ENCODE results near the gene ADGRB2.
A peak's percentile ranks its signal among the peaks of the same experiment; 100 is the strongest.

GRCh38 chr1:31683997-31684396, 80.1 kb downstream of the ADGRB2 start:
- TF ChIP-seq CTCF (conservative IDR thresholded peaks at IDR 0.05; ENCODE audit: low read length) (peak; percentile 50), EZH2phosphoT487 (IDR thresholded peaks at IDR 0.05; ENCODE audit: borderline replicate concordance, low read depth, low read length) (no peak)

Measured in OCI-LY7 (cell line).